ENCODE data around the gene GPATCH2L. TPM values are rescaled to one million over a fixed set of nuclear protein-coding genes. Genes with fewer than 3 reads are reported as not detected.

The GPATCH2L gene
- total and polyA plus RNA-seq, 2 donors (not counting 1 experiment from before 2014, with no cell fraction given), result 19.4 to 50.5 TPM

DNA sequence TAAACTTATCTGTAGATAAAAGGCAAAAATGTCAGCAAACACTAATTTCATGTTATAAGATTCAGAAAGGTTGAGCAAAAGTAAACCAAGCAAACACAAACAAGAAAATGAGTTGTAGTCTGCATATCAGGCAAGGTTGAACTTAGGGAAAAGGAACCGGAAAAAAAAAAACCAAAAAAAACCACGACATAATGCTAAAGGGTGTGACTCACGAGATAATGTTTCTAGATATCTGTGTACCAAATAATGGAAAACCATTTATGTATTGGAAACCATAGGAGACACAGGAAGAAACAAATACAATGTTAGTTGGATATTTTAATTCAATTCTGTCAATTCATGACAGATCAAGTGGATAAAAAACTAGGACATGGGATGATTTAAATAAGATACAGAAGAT is 60.5 kb downstream of the GPATCH2L start:
- no peak overlapping the region for H3K4me3 ChIP-seq (replicated peaks in 1 of 4; ENCODE audit: control extremely low read depth in 1 of 4, insufficient read depth in 1 of 4, low read depth in 3 of 4, low read length in 4 of 4)
- no peak overlapping the region for H2AFZ ChIP-seq (ENCODE audit: low read length)
- no peaks in the 10 kb centered on the region for H3K36me3 ChIP-seq (ENCODE audit: control insufficient read depth, insufficient read depth, low read length)
- H3K4me2 ChIP-seq (ENCODE audit: extremely low read depth, insufficient read depth, low read length), result no peak overlapping the region
- no peaks in the 10 kb centered on the region for H3K79me2 ChIP-seq (ENCODE audit: control insufficient read depth, insufficient read depth, low read length)
- TF ChIP-seq, protein P1, sequence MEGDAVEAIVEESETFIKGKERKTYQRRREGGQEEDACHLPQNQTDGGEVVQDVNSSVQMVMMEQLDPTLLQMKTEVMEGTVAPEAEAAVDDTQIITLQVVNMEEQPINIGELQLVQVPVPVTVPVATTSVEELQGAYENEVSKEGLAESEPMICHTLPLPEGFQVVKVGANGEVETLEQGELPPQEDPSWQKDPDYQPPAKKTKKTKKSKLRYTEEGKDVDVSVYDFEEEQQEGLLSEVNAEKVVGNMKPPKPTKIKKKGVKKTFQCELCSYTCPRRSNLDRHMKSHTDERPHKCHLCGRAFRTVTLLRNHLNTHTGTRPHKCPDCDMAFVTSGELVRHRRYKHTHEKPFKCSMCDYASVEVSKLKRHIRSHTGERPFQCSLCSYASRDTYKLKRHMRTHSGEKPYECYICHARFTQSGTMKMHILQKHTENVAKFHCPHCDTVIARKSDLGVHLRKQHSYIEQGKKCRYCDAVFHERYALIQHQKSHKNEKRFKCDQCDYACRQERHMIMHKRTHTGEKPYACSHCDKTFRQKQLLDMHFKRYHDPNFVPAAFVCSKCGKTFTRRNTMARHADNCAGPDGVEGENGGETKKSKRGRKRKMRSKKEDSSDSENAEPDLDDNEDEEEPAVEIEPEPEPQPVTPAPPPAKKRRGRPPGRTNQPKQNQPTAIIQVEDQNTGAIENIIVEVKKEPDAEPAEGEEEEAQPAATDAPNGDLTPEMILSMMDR (conservative IDR thresholded peaks at IDR 0.05 in 1 of 2, IDR thresholded peaks at IDR 0.05 in 1 of 2; ENCODE audit: low read depth in 1 of 2, low read length in 2 of 2), result no peak
- no peak for TF ChIP-seq EZH2 (IDR thresholded peaks at IDR 0.05; ENCODE audit: low read length, missing control alignments)
- H3K27ac ChIP-seq (ENCODE audit: insufficient read depth, low read length), result no peak overlapping the region
- no peak overlapping the region for H3K9ac ChIP-seq (ENCODE audit: insufficient read depth, low read length)
- no peaks in the 10 kb centered on the region for H3K27me3 ChIP-seq (ENCODE audit: control insufficient read depth, insufficient read depth, low read length)
- no peak for DNase-seq (ENCODE audit: low read depth in 2 of 2)
- H3K4me1 ChIP-seq (ENCODE audit: control insufficient read depth, extremely low read depth, insufficient read depth, low read length), result no peaks in the 10 kb centered on the region
- no peaks in the 10 kb centered on the region for H3K9me3 ChIP-seq (ENCODE audit: control insufficient read depth, insufficient read depth, low read depth, low read length)
- no peaks in the 10 kb centered on the region for H4K20me1 ChIP-seq (ENCODE audit: control insufficient read depth, extremely low read depth, insufficient read depth, low read length)

DNA sequence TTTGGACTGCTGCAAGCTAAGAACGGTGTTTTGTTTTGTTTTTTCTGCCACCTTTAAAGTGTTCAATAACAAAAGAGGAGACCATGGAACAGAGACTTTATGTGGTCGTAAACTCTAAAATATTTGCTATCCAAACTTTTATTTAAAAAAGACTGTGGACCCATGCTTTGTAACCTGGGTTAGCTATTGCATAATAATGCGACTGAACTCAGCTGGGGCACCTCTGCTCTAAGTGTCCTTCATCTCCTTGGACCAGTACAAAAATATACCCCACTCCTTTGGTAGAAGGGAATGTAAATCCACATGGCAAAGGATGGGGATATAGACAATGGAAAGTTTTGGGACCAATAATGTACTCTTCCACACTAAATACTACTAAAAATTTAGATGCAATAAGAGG is 65.5 kb downstream of the GPATCH2L start:
- H3K9me3 ChIP-seq (ENCODE audit: control insufficient read depth, insufficient read depth, low read depth, low read length), result no peaks in the 10 kb centered on the region
- DNase-seq (ENCODE audit: low read depth in 2 of 2), result no peak
- no peaks in the 10 kb centered on the region for H3K36me3 ChIP-seq (ENCODE audit: control insufficient read depth, insufficient read depth, low read length)
- H3K79me2 ChIP-seq (ENCODE audit: control insufficient read depth, insufficient read depth, low read length), result no peaks in the 10 kb centered on the region
- TF ChIP-seq, protein P1 (conservative IDR thresholded peaks at IDR 0.05 in 1 of 2, IDR thresholded peaks at IDR 0.05 in 1 of 2; ENCODE audit: low read depth in 1 of 2, low read length in 2 of 2), result no peak
- TF ChIP-seq EZH2 (IDR thresholded peaks at IDR 0.05; ENCODE audit: low read length, missing control alignments), result no peak
- H3K9ac ChIP-seq (ENCODE audit: insufficient read depth, low read length), result no peak overlapping the region
- no peak overlapping the region for H2AFZ ChIP-seq (ENCODE audit: low read length)
- H3K4me3 ChIP-seq (replicated peaks in 1 of 4; ENCODE audit: control extremely low read depth in 1 of 4, insufficient read depth in 1 of 4, low read depth in 3 of 4, low read length in 4 of 4), result no peak overlapping the region
- H4K20me1 ChIP-seq (ENCODE audit: control insufficient read depth, extremely low read depth, insufficient read depth, low read length), result no peaks in the 10 kb centered on the region
- no peak overlapping the region for H3K27ac ChIP-seq (ENCODE audit: insufficient read depth, low read length)
- no peak overlapping the region for H3K4me2 ChIP-seq (ENCODE audit: extremely low read depth, insufficient read depth, low read length)
- H3K27me3 ChIP-seq (ENCODE audit: control insufficient read depth, insufficient read depth, low read length), result no peaks in the 10 kb centered on the region
- no peaks in the 10 kb centered on the region for H3K4me1 ChIP-seq (ENCODE audit: control insufficient read depth, extremely low read depth, insufficient read depth, low read length)

DNA sequence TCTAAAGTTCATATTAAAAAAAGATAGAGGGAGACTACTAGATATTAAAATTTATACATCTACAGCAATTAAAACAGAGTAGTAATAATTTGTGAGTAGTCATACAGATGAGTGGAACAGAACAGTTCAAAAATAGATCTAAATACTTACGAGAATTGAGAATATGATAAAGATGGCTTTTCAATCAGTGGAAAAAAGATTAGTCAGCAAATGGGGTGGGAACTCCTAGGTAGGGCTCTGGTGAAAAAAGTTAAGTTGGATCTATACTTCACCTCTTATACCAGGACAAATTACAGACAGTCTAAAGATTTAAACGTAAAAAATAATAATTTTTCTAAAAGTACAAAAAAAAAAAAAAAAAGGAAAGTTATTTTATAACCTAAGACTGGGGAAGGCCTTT is 66.9 kb downstream of the GPATCH2L start:
- TF ChIP-seq EZH2 (IDR thresholded peaks at IDR 0.05; ENCODE audit: low read length, missing control alignments), result no peak
- TF ChIP-seq, protein P1 (conservative IDR thresholded peaks at IDR 0.05 in 1 of 2, IDR thresholded peaks at IDR 0.05 in 1 of 2; ENCODE audit: low read depth in 1 of 2, low read length in 2 of 2), result no peak

More for the DNA sequence above, 66.9 kb downstream of the GPATCH2L start:
- H3K79me2 ChIP-seq (ENCODE audit: control insufficient read depth, insufficient read depth, low read length), result no peaks in the 10 kb centered on the region
- no peaks in the 10 kb centered on the region for H4K20me1 ChIP-seq (ENCODE audit: control insufficient read depth, extremely low read depth, insufficient read depth, low read length)
- no peak for DNase-seq (ENCODE audit: low read depth in 2 of 2)
- no peak overlapping the region for H3K9ac ChIP-seq (ENCODE audit: insufficient read depth, low read length)
- H3K9me3 ChIP-seq (ENCODE audit: control insufficient read depth, insufficient read depth, low read depth, low read length), result no peaks in the 10 kb centered on the region
- no peaks in the 10 kb centered on the region for H3K4me1 ChIP-seq (ENCODE audit: control insufficient read depth, extremely low read depth, insufficient read depth, low read length)
- no peaks in the 10 kb centered on the region for H3K36me3 ChIP-seq (ENCODE audit: control insufficient read depth, insufficient read depth, low read length)
- no peak overlapping the region for H2AFZ ChIP-seq (ENCODE audit: low read length)
- H3K27ac ChIP-seq (ENCODE audit: insufficient read depth, low read length), result no peak overlapping the region
- no peak overlapping the region for H3K4me2 ChIP-seq (ENCODE audit: extremely low read depth, insufficient read depth, low read length)
- H3K4me3 ChIP-seq (replicated peaks in 1 of 4; ENCODE audit: control extremely low read depth in 1 of 4, insufficient read depth in 1 of 4, low read depth in 3 of 4, low read length in 4 of 4), result no peak overlapping the region
- H3K27me3 ChIP-seq (ENCODE audit: control insufficient read depth, insufficient read depth, low read length), result no peaks in the 10 kb centered on the region
